ENCODE data around the gene CRYL1.

The CRYL1 gene

DNA sequence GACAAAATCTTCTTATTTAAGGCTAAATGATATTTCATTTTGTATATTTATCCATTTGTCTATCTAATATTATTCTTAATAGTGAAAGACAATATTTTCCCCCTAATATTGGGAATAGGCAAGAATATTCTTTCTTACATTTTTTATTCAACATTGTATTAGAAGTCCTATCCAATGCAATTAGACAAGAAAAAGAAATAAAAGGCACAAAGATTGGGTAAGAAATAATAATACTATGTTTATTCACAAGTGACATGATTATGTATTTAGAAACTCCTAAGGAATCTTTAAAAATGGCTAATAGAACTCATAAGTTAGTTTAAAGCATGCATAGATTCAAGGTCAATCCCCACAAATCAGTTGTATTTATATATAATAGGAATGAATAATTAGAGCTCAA lies 11.3 kb upstream of the CRYL1 start:
- Histone ChIP-seq H3K4me2 (ENCODE audit: low read length) (no peak overlapping the region), H3K79me2 (no peaks in the 10 kb centered on the region), H3K36me3 (ENCODE audit: control insufficient read depth, insufficient read depth, low read length) (no peaks in the 10 kb centered on the region), H3K9me3 (ENCODE audit: control insufficient read depth, low read length) (no peaks in the 10 kb centered on the region), H3K4me1 (no peaks in the 10 kb centered on the region), H2AFZ (no peak overlapping the region), H3K27me3 (ENCODE audit: control insufficient read depth, insufficient read depth, low read length) (no peaks in the 10 kb centered on the region), H3K27ac (no peak overlapping the region), H3K9ac (no peak overlapping the region), H3K4me3 (ENCODE audit: low read depth, low read length) (no peak overlapping the region)
- TF ChIP-seq, protein P1, sequence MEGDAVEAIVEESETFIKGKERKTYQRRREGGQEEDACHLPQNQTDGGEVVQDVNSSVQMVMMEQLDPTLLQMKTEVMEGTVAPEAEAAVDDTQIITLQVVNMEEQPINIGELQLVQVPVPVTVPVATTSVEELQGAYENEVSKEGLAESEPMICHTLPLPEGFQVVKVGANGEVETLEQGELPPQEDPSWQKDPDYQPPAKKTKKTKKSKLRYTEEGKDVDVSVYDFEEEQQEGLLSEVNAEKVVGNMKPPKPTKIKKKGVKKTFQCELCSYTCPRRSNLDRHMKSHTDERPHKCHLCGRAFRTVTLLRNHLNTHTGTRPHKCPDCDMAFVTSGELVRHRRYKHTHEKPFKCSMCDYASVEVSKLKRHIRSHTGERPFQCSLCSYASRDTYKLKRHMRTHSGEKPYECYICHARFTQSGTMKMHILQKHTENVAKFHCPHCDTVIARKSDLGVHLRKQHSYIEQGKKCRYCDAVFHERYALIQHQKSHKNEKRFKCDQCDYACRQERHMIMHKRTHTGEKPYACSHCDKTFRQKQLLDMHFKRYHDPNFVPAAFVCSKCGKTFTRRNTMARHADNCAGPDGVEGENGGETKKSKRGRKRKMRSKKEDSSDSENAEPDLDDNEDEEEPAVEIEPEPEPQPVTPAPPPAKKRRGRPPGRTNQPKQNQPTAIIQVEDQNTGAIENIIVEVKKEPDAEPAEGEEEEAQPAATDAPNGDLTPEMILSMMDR (IDR thresholded peaks at IDR 0.05) = no peak

DNA sequence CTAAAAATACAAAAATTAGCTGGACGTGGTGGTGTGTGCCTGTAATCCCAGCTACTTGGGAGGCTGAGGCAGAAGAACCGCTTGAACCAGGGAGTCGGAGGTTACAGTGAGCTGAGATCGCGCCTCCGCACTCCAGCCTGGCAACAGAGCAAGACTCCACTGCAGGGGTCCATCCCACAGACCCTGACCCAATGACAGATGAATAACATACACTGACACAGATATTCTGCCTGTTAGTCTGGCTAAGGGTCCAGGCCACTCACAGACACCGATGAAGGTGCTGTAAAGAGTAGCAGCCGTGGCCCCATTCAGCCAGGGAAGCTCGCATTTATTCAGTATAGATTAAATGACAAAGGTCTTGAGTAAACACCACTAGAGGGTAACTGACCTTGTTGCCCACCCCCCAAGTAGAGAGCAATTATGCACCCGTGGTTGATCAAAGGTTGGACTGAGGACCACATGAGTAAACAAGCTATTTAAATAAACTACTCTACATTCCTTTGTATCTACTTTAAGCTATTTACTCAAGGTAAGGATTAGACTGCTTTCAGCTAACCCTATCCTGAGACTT lies 8.5 kb upstream of the CRYL1 start:
- Histone ChIP-seq H3K79me2 (no peaks in the 10 kb centered on the region), H3K27ac (no peak overlapping the region), H3K9ac (no peak overlapping the region), H2AFZ (no peak overlapping the region), H3K4me3 (ENCODE audit: low read depth, low read length) (no peak overlapping the region), H3K36me3 (ENCODE audit: control insufficient read depth, insufficient read depth, low read length) (no peaks in the 10 kb centered on the region), H3K4me2 (ENCODE audit: low read length) (no peak overlapping the region), H3K4me1 (no peaks in the 10 kb centered on the region), H3K9me3 (ENCODE audit: control insufficient read depth, low read length) (no peaks in the 10 kb centered on the region), H3K27me3 (ENCODE audit: control insufficient read depth, insufficient read depth, low read length) (no peaks in the 10 kb centered on the region)
- TF ChIP-seq, protein P1 (IDR thresholded peaks at IDR 0.05) = no peak

DNA sequence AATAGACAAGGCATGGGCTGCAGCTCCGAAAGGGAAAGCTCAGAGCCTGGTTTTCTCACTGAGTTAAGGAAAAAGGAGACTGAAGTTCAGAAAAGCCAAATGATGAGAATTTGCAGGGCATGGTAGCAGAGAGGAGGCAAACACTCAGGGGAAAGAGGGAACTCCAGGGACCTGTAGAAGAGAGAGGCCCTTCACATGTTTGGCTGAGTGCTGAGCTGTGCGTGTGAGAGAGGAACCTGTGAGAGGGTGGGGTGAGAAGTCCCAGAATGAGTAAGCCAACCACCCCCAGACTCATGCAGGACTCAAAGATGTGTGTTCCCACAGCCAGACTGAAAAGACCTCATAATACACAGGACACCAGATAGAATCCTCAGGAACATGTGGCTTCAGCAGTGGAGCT lies 2.8 kb upstream of the CRYL1 start:
- Histone ChIP-seq H3K4me1 (no peaks in the 10 kb centered on the region), H3K9ac (no peak overlapping the region), H3K79me2 (no peaks in the 10 kb centered on the region), H3K36me3 (ENCODE audit: control insufficient read depth, insufficient read depth, low read length) (no peaks in the 10 kb centered on the region), H3K9me3 (ENCODE audit: control insufficient read depth, low read length) (no peaks in the 10 kb centered on the region), H3K27me3 (ENCODE audit: control insufficient read depth, insufficient read depth, low read length) (no peaks in the 10 kb centered on the region), H3K27ac (no peak overlapping the region), H3K4me2 (ENCODE audit: low read length) (no peak overlapping the region), H2AFZ (no peak overlapping the region), H3K4me3 (ENCODE audit: low read depth, low read length) (no peak overlapping the region)
- TF ChIP-seq, protein P1 (IDR thresholded peaks at IDR 0.05) = no peak

DNA sequence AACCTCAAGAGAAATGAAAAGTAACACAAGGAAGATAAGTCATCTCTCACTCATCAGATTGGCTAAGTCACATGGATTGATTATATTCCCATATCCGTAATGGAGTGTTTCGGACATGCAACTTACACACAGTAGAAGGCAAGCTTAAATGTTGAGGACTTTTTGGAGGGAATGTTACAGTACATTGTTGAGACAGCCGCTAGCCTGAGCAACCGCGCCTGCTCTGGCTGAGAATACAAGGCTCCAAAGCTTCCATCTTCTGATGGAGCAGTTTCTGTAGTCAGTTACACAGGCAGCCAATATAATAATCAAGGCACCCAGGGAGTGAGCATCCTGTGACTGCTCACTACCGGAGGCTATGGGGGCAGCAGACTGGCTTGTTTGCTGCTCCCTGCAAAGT lies 1.0 kb upstream of the CRYL1 start:
- H2AFZ ChIP-seq = peak overlapping the region; percentile 83
- H3K36me3 ChIP-seq (ENCODE audit: control insufficient read depth, insufficient read depth, low read length) = no peaks in the 10 kb centered on the region
- H3K4me3 ChIP-seq (ENCODE audit: low read depth, low read length) = peak overlapping the region; percentile 63
- H3K9ac ChIP-seq = no peak overlapping the region
- no peaks in the 10 kb centered on the region for H3K27me3 ChIP-seq (ENCODE audit: control insufficient read depth, insufficient read depth, low read length)
- no peaks in the 10 kb centered on the region for H3K79me2 ChIP-seq
- no peaks in the 10 kb centered on the region for H3K9me3 ChIP-seq (ENCODE audit: control insufficient read depth, low read length)
- TF ChIP-seq, protein P1 (IDR thresholded peaks at IDR 0.05) = no peak
- peak overlapping the region; percentile 97 for H3K4me2 ChIP-seq (ENCODE audit: low read length)
- H3K27ac ChIP-seq = peak overlapping the region; percentile 51
- H3K4me1 ChIP-seq = no peaks in the 10 kb centered on the region

DNA sequence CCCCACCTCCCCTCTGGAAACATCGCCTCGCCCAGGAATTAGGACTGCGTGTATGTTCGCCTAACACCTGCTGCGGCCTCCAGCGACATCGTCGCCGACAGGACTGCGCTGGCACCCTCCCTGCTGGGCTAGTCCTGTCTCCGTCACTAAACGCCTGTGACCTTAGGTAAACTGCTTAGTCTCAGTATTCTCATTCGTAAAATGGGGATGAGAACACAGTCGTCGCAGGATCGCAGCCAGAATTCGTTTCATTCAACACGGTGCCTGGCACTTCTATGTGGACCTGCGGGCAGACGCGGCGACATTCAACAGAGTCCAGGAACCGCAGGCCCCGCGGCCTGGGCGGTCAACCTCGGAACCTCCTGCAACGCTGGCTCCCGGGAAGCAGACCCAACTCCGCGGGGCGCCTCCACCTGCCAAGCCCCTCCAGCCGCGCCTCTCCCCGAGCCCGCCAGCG lies 485 bp downstream of the CRYL1 start:
- Histone ChIP-seq H3K9me3 (ENCODE audit: control insufficient read depth, low read length) (no peaks in the 10 kb centered on the region), H2AFZ (peak overlapping the region; percentile 81), H3K27me3 (ENCODE audit: control insufficient read depth, insufficient read depth, low read length) (no peaks in the 10 kb centered on the region), H3K4me2 (ENCODE audit: low read length) (peak overlapping the region; percentile 97), H3K36me3 (ENCODE audit: control insufficient read depth, insufficient read depth, low read length) (no peaks in the 10 kb centered on the region), H3K4me1 (no peaks in the 10 kb centered on the region), H3K27ac (no peak overlapping the region), H3K79me2 (no peaks in the 10 kb centered on the region), H3K9ac (no peak overlapping the region), H3K4me3 (ENCODE audit: low read depth, low read length) (peak overlapping the region; percentile 63)
- TF ChIP-seq, protein P1 (IDR thresholded peaks at IDR 0.05) = no peak

Measured in parathyroid adenoma (tissue), 2 donors.